Immature natural killer cell (primary cell): ENCODE data around the gene WASF1. TPM values are rescaled to one million over a fixed set of nuclear protein-coding genes. Genes with fewer than 3 reads are reported as not detected.

Experiments used
- DNase-seq, 3 donors: peaks; one replicate each; pipeline ENCODE4 v3.0.0; 2022; ENCODE audit warnings: mixed read lengths in 1 of 3
- H3K27ac Mint-ChIP-seq, 6 donors: one replicate each; pipeline ENCODE4 v1.8.0; 2020; ENCODE audit warnings: mixed read lengths in 6 of 6, mild to moderate bottlenecking in 5 of 6, inconsistent platforms in 4 of 6, moderate library complexity in 3 of 6
- H3K27me3 Mint-ChIP-seq, 3 donors: one replicate each; pipeline ENCODE4 v1.8.0; 2020 to 2021; ENCODE audit warnings: low read depth in 3 of 3, mild to moderate bottlenecking in 3 of 3, mixed read lengths in 3 of 3, moderate library complexity in 3 of 3, inconsistent platforms in 1 of 3
- H3K36me3 Mint-ChIP-seq, 3 donors: one replicate each; pipeline ENCODE4 v1.8.0; 2020; ENCODE audit warnings: mixed read lengths in 3 of 3, inconsistent platforms in 2 of 3, mild to moderate bottlenecking in 2 of 3
- H3K4me1 Mint-ChIP-seq, 2 donors: one replicate each; pipeline ENCODE4 v1.8.0; 2020; ENCODE audit warnings: inconsistent platforms in 2 of 2, mild to moderate bottlenecking in 2 of 2, mixed read lengths in 2 of 2, moderate library complexity in 1 of 2
- H3K4me3 Mint-ChIP-seq, 5 donors: one replicate each; pipeline ENCODE4 v1.8.0; 2020; ENCODE audit warnings: mild to moderate bottlenecking in 5 of 5, mixed read lengths in 5 of 5, inconsistent platforms in 3 of 5, moderate library complexity in 3 of 5
- H3K9me3 Mint-ChIP-seq, 6 donors: one replicate each; pipeline ENCODE4 v1.8.0; 2020; ENCODE audit warnings: mild to moderate bottlenecking in 6 of 6, mixed read lengths in 6 of 6, inconsistent platforms in 4 of 6, moderate library complexity in 3 of 6
- polyA plus RNA-seq, 3 donors: library from polyadenylated mRNA; unstranded; fragments of 300-500 nt; fragmentation: Illumina TruSeq; gene quantifications; one replicate each; pipeline ENCODE4 v1.2.3, GENCODE V29; 2021

Gene WASF1
- polyA plus RNA-seq, 3 donors from 2014 or later, result 0.34 to 0.52 TPM; not detected in 1

DNA sequence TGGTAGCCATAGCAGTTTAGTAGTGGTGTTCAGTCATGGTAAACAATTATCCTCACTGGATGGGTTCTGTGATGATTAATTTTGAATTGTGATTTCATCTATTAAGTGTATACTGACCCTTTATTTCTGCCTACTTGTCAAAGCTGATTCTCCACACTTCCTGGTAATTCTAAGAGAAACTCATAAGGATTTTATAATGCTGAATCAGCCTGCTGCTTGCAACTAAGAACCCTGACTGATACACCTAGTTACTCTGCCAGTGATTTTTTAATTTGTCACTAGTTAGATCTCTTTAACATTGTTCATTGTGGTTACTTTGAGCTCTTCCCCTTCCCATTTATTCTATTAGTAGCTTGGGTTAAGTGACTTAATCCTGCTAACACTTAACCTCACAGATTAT lies 9.3 kb upstream of the WASF1 start:
- Mint-ChIP-seq H3K4me1 (peaks cover 19 to 28% of the 10 kb centered on the region in 2 donors), H3K9me3 (no peaks in the 10 kb centered on the region), H3K36me3 (peaks cover 0 to 3% (median 1%) of the 10 kb centered on the region in 3 donors), H3K27ac (no peak overlapping the region), H3K27me3 (no peaks in the 10 kb centered on the region), H3K4me3 (no peak overlapping the region)
- DNase-seq, result no peak

DNA sequence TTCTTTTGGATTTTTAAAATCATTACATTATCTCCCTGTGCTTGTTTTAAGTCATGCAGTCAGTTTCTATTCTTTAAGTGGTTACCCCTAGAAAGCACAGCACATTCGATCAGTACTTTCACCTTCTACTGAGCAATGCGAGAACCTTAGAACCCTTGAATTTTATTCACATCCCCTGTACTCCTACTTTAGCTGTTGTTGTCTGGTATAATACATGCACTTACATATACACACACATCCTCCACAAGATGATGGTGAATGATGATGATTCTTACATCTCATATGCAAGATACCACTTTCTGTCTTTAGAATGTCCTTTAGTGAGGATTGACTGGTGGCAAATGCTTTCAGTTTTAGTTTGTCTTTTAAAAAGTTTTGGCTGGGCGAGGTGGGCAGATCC lies 6.4 kb upstream of the WASF1 start:
- Mint-ChIP-seq H3K9me3 (no peaks in the 10 kb centered on the region), H3K4me1 (peaks cover 16 to 28% of the 10 kb centered on the region in 2 donors), H3K27me3 (no peaks in the 10 kb centered on the region), H3K36me3 (no peaks in the 10 kb centered on the region), H3K27ac (peak overlapping the region; percentile 56 to 89 (median 80)), H3K4me3 (peak overlapping the region; percentile 68 to 82 (median 72))
- DNase-seq, result peak in 1 of 3 donors; percentile 10

DNA sequence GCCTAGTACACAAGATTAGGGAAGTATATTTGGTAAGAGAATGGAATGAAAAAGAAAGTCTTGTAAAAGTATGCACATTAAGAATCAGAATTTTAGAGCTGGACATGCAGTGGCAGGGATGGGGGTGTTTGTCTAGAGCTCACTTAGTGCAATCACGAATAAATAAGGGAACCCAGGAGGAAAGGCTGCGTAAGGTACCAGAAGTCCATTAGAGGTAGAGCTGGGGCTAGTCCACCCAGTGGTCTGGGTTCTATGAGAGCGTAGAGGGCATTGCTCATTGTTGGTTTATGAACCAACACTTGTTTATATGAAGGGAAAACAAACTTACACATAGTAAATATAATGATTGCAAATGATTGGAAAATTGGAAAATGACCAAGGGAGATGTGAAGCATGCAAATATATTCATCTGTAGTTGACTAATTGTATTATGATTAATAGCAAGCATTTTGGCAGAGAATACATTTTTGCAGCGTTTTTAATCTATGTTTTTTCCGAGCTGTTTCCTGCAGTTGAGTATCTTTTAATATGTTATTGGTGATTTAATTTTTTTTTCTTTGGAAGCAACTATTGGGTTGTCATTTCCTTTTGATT lies 3.9 kb upstream of the WASF1 start:
- H3K9me3 Mint-ChIP-seq, result no peaks in the 10 kb centered on the region
- no peak overlapping the region for H3K27ac Mint-ChIP-seq
- H3K27me3 Mint-ChIP-seq, result peaks cover 4 to 10% (median 4%) of the 10 kb centered on the region in 3 donors
- DNase-seq, result no peak
- no peaks in the 10 kb centered on the region for H3K36me3 Mint-ChIP-seq
- H3K4me3 Mint-ChIP-seq, result no peak overlapping the region
- peaks cover 20 to 35% of the 10 kb centered on the region in 2 donors for H3K4me1 Mint-ChIP-seq

DNA sequence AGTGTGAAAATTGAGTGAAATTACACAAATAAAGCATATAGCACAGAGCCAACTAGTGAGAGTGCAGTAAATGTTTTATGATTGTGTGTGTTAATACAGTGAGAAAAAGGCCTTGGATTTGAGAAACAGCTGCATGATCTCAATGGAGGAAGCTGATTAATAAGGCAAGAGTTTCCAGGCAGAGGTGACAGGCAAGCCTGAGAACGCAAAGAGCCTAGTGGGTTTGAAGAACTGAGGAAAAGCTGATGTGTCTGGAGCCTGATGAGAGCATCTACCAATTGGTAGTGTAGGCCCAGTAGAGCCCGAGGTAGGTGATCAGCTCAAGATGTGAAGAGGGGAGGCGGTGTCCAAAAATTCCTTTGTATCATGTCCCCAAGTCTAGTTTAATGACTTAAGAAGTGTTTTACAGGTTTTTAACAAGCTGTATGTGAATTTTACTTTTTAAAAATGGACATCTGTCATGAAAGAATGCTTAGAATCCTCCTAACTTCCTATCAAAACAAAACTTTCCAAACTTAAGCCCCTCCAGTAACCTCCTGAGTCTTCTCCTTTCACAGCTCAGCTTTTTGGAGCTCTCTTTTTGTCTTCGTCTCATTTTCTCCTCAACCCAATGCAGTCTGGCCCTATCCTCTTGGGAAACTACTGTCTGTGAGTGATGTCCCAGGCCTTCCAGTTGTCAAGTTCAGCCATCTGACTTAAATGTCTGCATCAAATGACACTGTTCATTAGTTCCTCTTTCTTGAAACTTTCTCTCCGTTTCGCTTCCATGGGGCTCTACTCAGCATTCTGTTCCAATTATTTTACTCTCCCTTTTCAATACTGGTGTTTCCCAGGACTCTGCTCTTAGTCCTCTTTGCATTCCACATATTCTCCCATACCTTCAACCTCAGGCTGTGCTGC lies 1.9 kb upstream of the WASF1 start:
- Mint-ChIP-seq H3K4me3 (no peak overlapping the region), H3K27me3 (peaks cover 4 to 12% (median 6%) of the 10 kb centered on the region in 3 donors), H3K27ac (no peak overlapping the region), H3K36me3 (no peaks in the 10 kb centered on the region), H3K4me1 (peaks cover 19 to 25% of the 10 kb centered on the region in 2 donors), H3K9me3 (no peaks in the 10 kb centered on the region)
- no peak for DNase-seq

DNA sequence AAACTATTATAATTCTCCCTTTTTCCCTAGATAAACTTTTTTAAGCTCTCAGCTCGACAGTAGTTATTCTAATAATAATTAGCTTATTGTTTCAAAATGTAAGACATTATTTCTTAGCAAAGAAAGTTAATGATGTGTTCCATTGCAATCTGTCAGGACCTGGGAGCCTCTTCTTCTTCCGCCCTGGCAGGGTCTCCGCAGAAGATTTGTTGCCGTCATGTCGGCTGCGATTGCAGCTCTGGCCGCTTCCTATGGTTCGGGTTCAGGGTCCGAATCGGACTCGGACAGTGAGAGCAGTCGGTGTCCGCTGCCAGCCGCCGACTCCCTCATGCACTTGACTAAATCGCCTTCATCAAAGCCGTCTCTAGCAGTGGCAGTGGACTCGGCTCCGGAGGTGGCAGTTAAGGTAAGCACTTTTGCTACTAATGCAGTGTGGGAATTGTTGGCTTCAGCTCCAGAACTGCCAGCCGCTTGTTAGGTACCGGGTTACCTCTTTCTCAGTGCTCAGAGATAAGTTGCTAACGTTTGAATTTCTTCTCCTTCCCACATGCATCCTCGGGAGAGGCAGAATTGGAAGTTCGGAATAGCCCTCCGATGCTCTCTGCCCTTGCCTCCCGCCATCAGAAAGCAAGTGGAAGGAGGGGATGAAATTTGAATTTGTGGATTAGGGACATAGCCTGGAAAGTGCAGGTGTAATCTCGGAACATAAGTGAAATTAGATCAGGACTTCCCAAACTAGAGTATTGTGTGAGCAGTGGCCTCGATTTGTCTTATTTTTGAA lies 948 bp upstream of the WASF1 start, which contains the start of gene CDC40:
Gene CDC40 (plus strand): TSS at position 200 of the 781 bp plus-strand sequence. CDS start 18 bp downstream, at position 218.
- Mint-ChIP-seq H3K9me3 (no peaks in the 10 kb centered on the region), H3K27ac (no peak within 1 kb of the TSS), H3K27me3 (peaks cover 4 to 12% (median 6%) of the 10 kb centered on the region in 3 donors), H3K4me1 (peaks cover 9 to 17% of the 10 kb centered on the region in 2 donors), H3K4me3 (peak within 1 kb of the TSS in 2 of 5 donors; percentile 78 to 83), H3K36me3 (no peaks in the 10 kb centered on the region)
- DNase-seq, result no peak

DNA sequence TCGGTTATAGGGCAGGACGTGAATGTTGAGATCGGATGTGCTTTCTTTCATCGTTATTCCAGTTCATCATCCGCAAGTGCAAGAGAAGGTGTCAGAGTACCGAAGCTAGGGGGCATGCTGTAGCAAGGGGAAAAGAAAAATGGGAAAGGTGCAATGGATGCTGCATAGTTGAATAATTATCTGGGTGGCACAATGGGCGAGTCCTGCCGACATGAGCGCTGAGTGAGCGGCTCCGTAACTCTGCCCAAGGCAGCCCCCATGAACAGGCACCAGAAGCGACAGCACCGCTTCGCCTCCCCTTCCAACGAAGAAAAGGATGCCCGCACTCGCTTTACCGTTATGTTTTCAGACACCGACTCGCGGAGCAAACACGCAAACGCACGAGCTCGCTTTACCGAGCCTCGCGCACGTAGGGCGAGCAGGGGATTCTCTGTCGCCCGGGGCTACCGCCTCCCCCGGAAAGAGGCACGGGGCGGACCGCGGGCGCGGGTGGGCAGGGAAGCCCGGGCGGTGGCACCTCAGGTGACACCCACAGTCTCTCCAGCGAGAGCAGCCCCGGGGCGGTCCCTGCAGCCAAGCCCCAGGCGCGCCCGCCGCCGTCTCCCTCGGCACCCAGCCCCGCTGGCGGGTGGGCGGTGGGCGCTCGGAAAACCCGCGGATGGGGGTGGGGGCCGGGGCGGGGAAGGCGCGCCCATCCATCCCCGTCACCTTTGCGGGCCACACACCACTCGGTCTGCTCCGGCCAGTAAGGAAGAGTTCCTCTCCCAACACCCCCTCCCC lies 654 bp downstream of the WASF1 start:
- Mint-ChIP-seq H3K4me3 (peak overlapping the region; percentile 80 to 88 (median 83)), H3K27me3 (peaks cover 4 to 21% (median 11%) of the 10 kb centered on the region in 3 donors), H3K27ac (peak overlapping the region in 5 of 6 donors; percentile 10 to 67 (median 26)), H3K36me3 (no peaks in the 10 kb centered on the region), H3K9me3 (peaks cover 0 to 2% (median 0%) of the 10 kb centered on the region in 6 donors), H3K4me1 (peaks cover 7 to 10% of the 10 kb centered on the region in 2 donors)
- DNase-seq, result peak; percentile 74 to 77 (median 75)

DNA sequence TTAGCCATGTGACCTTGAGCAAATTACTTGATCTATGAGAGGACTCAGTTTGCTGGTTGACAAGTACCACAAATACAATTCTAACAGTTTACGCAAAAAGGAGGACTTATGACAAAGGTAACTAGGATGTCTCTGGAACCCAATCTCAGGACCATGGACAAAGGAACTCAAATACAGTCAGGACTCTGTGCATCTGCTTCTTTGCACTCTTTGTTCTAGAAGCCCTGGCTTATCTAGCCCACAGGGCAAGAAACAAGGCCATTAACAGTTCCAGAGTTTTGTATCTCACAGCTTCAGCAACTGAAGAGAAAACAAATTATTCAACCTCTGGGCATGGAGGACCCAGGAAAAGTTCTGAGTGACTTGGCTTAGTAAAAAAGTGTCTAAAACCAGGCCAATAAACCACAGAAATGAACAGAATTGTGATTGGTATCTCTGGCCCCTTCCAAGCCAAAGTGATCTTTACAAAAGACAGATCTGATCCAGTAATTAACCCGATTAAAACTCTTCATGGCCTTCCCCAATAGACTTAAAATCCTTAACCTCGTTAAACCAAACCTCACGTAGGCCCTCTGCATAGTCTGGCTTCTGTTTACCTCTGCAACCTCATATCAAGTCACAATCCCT lies 5.9 kb downstream of the WASF1 start:
- Mint-ChIP-seq H3K4me1 (peaks cover 4 to 5% of the 10 kb centered on the region in 2 donors), H3K4me3 (no peak overlapping the region), H3K36me3 (no peaks in the 10 kb centered on the region), H3K27ac (no peak overlapping the region), H3K27me3 (peaks cover 2 to 19% (median 12%) of the 10 kb centered on the region in 3 donors), H3K9me3 (peaks cover 0 to 2% (median 0%) of the 10 kb centered on the region in 6 donors)
- no peak for DNase-seq

DNA sequence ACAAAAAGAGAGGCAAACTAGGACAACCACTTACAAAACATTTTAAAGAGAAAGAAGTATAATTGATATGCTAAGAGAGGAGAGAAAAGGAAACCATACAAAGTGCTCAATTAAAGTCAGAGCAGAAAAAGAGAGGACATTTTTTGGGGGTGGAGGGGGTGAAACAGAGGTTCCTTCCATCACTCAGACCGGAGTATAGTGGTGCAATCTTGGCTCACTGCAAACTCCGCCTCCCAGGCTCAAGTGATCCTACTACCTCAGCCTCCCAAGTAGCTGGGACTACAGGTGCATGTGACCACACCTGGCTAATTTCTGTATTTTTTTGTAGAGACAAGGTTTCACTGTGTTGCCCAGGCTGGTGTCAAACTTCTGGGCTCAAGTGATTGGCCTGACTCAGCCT lies 9.4 kb downstream of the WASF1 start:
- H3K27ac Mint-ChIP-seq, result no peak overlapping the region
- H3K4me3 Mint-ChIP-seq, result no peak overlapping the region
- no peak for DNase-seq
- peaks cover 0 to 3% (median 0%) of the 10 kb centered on the region in 6 donors for H3K9me3 Mint-ChIP-seq
- no peaks in the 10 kb centered on the region for H3K4me1 Mint-ChIP-seq
- H3K27me3 Mint-ChIP-seq, result peaks cover 2 to 13% (median 7%) of the 10 kb centered on the region in 3 donors
- H3K36me3 Mint-ChIP-seq, result no peaks in the 10 kb centered on the region

DNA sequence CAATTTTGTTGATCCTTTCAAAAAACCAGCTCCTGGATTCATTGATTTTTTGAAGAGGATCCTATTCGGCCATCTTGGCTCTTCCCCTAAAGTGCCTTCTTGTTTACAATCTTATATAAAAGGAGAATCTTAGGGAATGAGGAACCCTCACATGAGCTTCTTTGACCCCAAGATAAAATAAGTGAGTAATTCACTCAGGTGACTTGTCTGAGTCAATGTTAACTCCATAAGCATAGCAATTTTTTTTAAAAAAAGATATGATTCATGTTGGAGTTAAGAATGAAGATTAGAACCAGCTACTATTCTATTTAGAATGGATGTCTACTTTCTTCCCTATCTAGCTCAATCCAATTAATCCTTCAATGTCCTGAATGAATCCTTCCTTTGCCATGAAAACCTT lies 21.0 kb downstream of the WASF1 start:
- no peak overlapping the region for H3K27ac Mint-ChIP-seq
- no peaks in the 10 kb centered on the region for H3K4me1 Mint-ChIP-seq
- H3K9me3 Mint-ChIP-seq, result peaks cover 0 to 4% (median 0%) of the 10 kb centered on the region in 6 donors
- peaks cover 0 to 4% (median 0%) of the 10 kb centered on the region in 3 donors for H3K36me3 Mint-ChIP-seq
- no peak overlapping the region for H3K4me3 Mint-ChIP-seq
- H3K27me3 Mint-ChIP-seq, result peaks cover 2 to 22% (median 7%) of the 10 kb centered on the region in 3 donors
- DNase-seq, result no peak

DNA sequence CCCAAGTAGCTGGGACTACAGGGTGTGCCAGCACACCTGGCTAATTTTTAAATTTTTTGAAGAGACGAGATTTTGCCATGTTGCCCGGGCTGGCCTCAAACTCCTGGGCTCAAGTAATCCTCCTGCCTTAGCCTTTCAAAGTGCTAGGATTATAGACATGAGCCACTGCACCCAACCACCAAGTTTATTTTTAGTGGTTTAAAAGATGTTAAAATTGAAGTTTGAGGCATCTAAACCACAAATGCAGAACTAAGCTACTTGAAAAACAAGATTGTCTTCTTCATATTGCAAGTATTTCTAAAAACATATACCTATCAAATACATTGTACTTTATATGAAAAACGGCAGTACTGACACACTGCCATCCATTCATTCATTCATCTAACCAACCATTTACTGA lies 31.6 kb downstream of the WASF1 start:
- DNase-seq, result no peak
- Mint-ChIP-seq H3K27ac (no peak overlapping the region), H3K36me3 (no peaks in the 10 kb centered on the region), H3K9me3 (peaks cover 0 to 4% (median 0%) of the 10 kb centered on the region in 6 donors), H3K4me3 (no peak overlapping the region), H3K27me3 (peaks cover 0 to 7% (median 2%) of the 10 kb centered on the region in 3 donors), H3K4me1 (no peaks in the 10 kb centered on the region)

DNA sequence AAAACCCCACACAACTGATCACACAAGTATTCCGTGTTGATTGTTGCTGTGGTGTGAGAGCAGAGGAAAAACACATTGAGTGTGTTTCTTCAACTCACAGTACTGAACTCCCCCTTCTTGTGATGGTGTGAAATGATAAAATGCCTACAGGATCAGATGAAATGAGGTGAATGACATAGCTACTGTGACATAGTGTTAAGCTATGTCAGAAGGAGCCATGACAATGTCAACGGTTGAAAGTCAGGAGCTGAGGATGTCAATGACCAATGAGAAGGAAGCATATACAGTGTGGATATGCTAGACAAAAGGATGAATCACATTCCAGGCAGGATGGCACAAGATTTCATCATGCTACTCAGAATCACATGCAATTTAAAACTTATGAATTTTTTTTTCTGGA lies 38.8 kb downstream of the WASF1 start:
- Mint-ChIP-seq H3K27ac (no peak overlapping the region), H3K36me3 (peaks cover 0 to 3% (median 0%) of the 10 kb centered on the region in 3 donors), H3K27me3 (peaks cover 2 to 14% (median 4%) of the 10 kb centered on the region in 3 donors), H3K4me3 (no peak overlapping the region), H3K4me1 (no peaks in the 10 kb centered on the region), H3K9me3 (peaks cover 0 to 6% (median 0%) of the 10 kb centered on the region in 6 donors)
- DNase-seq, result no peak

DNA sequence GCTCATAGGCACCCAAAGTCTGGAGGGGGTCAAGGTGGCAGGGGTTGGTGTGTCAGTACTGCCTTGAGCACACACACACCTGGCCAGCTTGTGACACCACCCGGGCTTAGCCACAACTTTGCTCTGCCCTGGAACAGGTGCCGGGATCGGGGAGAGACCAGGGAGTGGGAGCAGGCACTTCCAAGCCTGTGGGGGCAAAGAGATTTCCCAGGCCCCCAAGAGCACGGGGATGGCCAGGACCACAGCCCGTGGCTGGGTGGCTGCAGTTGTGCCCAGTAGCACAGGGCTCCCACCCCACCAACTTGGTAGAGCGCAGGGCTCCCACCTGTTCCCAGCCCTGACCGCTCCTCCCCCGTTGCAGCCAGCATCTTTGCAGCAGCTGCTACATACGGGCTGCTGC lies 40.4 kb downstream of the WASF1 start:
- Mint-ChIP-seq H3K4me3 (no peak overlapping the region), H3K27me3 (peaks cover 2 to 15% (median 4%) of the 10 kb centered on the region in 3 donors), H3K36me3 (peaks cover 0 to 3% (median 0%) of the 10 kb centered on the region in 3 donors), H3K4me1 (no peaks in the 10 kb centered on the region), H3K9me3 (peaks cover 0 to 1% (median 0%) of the 10 kb centered on the region in 6 donors), H3K27ac (no peak overlapping the region)
- DNase-seq, result no peak
